Fibroblast of skin of abdomen (primary cell): ENCODE measurements around the gene CCDC88C.
"Not testable (repeated sequence)": the region's sequence is repeated elsewhere in the genome, so short reads cannot be mapped to it uniquely, and the experiment has no call there.

Source experiments
- DNase-seq: peaks from one replicate; pipeline ENCODE4 v3.0.0-alpha.2; 2013

CCDC88C gene

DNA sequence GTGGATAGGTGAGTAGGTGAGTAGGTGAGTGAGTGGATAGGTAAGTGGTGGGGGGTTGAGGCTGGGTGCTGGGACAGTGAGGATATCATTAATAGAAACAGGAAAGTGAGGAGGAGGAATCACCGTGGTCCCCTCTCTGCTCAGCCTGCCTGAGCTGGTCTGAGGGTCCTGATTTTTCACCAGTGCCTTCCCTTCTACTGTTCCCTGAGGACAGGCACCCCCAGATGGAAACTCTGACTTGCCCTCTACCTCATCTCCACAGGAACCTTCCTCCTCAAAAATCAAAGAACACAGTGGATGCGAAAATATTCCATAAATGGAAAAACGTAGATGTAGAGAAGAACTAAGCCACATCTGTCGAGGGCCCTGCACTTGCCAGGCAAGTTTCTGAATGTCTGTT, 175.0 kb downstream of the CCDC88C start:
- DNase-seq, result no peak

DNA sequence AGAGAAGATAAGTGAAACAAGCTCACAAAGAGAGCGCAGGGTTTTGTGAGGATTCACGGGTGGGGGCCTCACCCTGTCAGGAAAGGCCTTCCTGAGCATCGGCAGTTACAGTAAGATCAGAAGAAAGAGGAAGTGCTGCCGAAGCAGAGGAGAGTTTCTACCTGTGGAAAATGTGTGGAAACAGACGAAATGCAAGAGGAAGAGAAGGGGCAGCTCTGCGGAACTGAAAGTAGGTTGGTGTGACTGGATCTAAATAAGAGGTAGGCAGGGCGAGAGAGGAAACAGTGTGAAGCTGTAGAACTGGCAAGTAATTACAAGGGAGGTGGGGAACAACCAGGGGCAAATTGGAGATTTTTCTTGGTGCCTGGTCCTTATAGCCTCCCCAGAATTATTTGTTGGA, 175.8 kb downstream of the CCDC88C start:
- no peak for DNase-seq

DNA sequence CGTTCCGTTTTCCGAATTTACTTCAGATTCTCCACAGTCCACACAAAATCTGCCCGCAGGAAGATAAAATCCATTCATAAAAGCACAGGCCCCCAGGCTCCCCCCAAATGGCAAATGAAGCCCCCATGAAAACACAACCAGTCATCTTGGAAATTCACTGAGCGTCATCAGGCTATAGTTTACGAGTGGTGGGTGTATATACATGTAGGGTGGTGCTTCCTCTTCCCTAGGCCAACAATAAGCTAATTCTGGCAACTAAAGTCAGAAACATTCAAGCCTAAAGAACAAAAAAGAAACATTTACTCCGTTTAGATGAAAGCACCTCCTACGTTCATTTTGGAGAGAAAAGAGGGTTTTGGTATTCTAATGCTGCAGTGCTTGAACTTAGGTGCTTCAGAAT, 179.0 kb downstream of the CCDC88C start:
- DNase-seq, result no peak

DNA sequence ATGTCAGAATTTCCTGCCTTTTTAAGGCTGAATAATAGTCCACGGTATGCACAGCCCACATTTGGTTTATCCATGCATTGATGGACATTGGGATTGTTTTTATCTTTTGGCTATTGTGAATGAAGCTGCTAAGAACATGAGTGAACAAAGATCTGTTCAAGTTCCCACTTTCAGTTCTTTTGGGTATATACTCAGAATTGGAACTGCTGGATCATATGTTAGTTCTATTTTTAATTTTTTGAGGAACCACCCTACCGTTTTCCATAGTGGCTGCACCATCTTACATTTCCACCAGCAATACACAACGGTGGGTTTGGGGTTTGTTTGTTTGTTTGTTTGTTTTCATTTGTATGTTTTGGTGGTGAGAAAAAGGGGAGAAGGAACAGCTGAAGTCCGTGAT, 179.5 kb downstream of the CCDC88C start:
- no peak for DNase-seq

DNA sequence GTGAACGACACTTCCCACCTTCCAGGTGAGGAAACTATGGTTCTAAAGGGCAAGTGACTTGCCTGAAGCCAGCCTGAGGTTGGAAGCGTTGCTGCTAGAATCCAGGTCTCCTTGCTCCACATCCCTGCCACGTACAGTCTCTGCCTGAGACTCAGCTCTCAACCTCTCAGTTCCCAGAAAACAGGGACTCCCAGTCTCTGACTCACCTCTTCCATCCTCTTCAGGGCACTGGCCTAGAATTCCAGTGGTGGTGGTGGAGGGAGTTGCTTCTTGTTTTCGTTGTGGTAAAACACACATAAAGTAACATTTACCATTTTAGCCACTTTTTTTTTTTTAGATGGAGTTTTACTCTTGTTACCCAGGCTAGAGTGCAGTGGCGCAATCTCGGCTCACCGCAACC, 180.4 kb downstream of the CCDC88C start:
- peak; percentile 80 for DNase-seq

DNA sequence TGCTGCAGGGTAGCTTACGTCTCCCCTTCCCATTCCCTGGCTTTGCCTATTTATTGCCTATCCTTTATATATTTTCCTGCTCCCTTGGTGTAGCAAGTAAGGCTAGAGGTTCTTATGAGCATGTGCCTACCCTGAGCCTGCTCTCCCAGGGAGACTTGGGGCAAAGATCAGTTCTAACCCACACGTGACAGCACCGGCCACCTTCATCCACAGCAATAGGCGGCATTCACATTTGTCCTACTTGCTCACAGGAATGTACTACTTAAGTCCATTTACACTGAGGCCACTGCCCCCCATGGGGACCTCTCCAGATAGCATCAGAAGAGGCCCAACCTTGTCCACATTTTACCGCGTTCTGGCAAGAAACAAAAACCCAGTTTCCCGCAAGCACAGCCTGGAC, 181.8 kb downstream of the CCDC88C start:
- no peak for DNase-seq

DNA sequence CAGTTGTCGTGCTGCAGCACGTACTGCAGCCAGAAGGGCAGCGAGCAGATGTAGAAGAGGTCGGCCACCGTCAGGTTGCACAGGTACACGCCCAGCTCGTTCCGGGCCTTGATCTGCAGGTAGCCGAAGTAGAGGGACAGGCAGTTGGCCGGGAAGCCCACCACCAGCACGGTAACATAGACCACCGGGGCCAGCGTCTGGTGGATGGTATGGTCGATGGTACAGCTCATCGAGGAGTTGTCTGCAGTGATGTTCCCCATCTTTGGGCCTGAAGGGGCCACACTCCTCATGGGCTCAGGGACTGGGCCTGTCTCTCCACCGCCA, 182.9 kb downstream of the CCDC88C start:
- no peak for DNase-seq

DNA sequence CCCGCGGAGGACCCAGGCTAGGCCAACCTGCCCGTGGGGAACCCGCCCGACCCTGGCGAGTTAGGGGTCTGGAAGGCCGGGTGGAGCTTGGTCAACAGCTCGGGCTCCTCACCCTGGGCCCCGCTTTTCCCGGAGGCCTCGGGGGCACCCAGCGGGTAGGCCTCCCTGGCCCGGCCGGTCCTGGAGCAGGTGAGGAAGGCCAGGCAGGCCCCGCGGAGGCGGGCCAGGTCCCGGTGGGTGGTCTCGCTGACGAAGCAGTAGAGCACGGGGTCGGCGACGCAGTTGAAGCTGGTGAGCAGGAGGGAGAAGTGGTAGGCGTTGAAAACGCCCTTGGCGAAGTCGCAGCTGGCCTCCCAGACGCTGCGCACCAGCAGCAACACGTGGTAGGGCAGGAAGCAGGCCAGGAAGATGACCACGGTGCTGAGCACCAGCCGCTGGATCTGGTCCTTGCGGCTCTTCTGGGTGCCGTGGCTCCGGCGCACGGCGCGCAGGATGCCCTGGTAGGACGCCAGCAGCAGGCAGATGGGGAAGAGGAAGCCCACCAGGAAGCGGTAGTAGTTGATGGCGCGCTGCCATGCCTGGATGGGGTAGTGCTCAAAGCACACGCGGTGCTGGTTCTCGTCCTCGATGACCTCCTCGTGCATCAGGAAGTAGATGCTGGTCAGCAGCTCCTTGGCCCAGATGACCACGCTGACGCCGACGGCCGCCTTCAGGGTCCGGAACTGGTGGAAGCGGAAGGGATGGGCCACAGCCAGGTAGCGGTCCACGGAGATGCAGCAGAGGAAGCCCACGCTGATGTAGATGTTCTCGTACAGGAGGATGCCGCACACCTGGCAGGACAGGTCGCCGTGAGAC, 183.5 kb downstream of the CCDC88C start:
- DNase-seq, result no peak

DNA sequence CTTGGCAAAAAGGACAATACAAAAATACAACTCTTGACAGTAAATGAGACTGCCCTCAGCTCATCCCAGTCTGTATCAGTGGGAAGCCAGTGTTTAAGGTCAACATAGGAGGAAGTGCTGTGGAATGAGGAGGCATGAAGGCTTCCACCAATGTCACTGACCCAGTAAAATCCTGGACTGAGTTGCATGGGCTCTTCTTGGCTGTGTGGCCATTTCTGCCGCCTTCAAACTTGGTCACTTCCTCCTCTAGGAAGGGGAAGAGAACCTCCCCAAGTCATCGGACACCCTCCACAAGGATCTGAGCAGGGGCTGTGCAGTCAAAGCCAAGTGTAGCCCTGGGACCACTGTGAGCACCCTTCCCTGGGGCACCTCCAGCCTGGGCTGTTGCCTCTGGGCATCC, 185.0 kb downstream of the CCDC88C start:
- DNase-seq, result no peak

DNA sequence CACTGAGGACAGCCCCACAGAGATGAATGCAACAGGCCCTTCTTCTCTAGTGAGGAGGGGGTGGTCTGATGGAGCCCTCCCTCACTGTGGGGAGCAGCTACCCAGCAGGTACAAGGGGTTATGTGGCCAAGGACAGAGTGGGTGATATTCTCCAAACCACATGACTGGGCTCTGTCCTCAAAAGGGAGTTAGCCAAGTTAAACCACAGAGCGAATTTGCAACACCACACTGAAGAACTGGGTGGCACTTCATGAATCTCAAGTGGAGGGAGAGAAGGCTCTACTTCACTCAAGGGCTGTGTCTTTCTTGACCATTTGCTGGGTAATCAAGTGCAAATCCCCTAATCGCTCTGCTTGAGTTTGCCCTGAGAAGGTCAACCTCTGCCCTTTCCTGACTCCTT, 185.6 kb downstream of the CCDC88C start:
- no peak for DNase-seq

DNA sequence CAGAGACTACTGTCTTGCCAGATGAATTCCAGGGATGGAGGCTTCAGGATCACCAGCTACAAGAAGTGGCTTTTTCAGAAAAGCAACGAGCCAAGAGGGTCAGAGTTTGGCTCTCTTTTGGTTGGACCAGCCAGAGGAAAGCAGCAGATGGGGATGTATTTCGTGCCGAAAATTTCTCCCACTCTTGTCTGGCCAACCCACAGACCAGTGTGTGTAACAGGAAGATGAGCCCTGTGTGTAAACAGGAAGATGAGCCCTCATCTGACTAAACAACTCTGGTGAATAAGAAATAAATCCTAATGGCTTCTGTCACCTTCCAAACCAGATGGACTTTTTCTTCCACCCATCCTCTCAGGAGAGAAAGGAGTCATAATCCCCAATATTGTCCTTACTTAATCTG, 186.2 kb downstream of the CCDC88C start:
- no peak for DNase-seq

DNA sequence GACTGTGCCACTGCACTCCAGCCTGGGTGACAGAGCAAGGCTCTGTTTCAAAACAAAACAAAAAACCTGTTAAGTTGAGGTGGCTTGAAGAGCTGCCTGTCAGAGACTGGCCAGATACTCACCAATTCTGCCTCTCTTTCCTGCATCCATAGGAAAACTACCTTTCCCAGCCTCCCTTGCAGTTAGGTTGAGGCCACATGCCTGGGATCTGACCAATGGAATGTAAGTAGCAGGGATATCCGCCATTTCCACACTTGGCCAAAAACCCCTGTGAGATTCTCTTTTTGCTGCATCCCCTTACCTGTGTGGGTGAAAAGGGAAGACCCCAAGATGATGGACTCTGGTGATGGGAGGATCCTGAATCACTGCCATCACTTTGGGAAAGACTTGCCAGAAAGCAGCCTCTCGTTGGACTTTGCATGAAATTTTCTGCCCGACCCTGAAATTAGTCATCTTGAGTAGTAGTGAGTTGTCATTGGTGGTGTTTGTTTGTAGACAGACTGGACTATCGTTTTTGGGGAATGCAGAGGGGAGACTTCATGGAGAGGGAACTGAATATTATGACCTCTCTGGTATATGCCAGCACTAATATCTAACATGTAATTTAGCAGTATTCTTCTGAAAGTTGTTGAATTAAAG, 187.1 kb downstream of the CCDC88C start:
- no peak for DNase-seq

DNA sequence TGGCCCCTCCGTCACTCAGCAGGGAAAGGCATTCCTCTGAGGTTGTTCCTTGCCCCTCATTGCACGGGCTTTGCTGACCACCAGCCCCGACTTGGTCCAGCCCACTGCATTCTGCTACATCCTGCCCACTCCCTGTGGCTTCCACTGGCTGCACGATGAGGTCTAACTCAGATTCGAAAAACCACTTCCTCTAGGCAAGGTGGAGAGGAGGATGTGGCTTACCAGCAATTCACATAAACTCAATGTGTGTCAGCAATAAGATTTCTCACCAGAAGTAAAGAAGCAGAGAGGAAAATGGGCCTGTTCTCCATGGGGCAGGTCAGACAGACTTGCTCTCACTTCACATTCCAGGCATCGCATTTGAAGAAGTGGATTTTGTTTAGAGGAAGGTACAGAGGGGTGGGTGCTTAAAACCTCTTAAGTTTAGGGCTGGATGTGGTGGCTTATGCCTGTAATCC, 187.8 kb downstream of the CCDC88C start:
- DNase-seq, result peak; percentile 64

DNA sequence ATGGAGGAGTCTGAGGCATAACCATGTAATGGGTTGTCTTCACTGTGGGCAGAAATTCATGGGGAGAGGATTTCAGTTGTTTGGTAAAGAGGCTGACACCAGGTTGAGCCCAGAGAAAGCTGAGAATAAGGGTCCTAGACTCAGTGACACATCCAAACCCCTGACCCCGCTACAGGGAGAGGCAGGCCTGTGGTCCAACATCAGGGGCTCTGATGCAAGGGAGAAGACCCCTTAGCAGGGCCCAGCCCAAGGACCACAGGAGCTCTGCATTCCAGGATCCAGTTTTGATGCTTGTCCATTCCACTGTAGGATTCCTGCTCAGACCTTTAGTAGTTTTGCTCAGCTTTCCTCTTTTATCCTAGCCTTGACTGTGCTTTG, 188.6 kb downstream of the CCDC88C start:
- no peak for DNase-seq

DNA sequence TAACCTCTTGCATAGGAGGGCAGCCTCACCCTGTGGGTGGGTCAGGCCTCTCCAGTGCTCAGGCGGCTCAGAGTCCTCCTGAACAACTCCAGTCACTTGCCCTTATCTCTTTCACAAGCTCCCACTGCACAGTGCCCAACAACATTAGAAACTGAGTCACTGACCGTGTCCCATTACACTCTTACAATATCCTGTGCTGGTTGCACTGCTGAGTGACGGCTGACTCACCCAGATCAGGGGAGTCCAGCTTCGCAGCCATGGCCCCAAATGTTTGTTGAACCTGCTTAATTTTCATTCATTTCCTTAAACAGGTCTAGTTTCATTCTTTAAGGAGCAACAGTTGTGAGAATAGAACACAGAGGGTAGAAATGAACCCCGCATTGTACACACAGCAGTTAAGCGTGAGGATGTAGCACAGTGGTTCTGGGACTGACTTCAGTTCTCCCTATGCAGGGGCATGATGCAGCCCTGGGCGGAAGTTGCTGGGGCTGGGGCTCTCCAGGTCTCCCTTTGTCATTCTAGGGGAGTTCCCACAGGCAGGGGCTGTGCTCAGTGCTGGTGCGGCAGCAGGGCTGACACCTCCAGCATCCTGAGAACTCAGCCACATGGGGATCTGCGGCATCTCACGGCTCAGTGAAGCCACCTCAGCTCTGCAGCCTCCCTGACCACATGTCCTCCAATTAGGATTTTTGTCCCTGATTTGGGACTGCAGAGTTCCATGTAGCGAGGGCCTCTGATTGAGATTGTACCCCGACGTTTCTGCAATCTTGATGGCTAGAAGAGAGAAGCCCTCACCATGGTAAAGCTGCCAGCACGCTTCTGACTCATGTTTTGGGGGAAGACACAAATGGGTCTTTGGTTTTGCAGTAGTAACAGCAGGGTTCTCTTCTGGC, 189.3 kb downstream of the CCDC88C start:
- DNase-seq, result peak; percentile 51

DNA sequence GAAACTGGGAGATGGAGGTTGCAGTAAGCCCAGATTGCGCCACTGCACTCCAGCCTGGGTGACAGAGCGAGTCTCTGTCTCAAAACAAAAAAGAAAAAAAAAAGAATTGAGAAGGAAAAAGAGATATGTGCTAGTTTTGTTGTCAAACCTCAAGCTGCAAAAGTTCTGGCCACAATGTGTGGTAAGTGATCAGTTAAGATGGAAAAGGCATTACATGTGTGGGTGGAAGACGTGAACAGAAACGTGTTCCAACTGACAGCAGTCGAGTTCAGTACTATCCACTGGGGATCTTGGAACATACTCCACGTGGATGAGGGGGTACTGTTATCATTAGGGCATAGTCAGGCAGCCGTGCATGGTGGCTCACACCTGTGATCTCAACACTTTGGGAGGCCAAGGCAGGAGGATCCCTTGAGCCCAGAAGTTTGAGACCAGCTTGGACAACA, 190.4 kb downstream of the CCDC88C start:
- DNase-seq, result no peak

DNA sequence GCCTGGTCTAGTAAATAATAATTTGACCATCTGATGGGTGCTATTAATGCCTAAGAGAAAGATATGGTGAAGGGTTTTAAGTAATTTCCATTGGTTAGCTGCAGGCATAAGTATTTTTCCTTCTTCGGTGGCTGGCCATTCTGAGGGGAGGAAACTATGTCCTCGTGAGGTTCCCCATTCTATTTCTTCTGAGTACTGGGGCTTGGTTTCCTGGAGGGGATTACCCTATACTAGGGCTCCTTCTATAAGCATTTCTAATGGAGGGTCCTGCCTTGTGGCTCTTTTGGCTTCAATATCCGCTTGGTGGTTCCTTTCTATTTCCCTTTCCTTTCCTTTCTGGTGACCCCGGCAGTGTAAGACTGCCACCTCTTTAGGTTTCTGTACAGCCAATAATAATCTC, 191.3 kb downstream of the CCDC88C start:
- DNase-seq, result not testable (repeated sequence)

DNA sequence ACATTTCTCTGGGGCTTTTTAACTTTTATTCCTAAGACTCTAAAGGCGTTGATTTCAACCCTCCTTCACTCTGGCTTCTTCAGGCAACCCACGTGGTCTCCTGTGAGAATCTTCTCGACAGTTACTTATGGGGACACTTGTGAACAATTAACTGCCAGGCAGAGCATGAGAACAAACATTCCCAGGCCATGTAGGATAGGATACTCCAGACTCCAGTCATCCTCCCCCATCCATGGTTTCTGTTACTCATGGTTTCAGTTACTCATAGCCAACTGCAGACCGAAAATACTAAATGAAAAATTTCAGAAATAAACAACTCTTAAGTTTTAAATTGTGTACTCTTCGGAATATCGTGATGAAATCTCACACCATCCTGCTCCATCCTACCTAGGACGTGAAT, 192.6 kb downstream of the CCDC88C start:
- no peak for DNase-seq

DNA sequence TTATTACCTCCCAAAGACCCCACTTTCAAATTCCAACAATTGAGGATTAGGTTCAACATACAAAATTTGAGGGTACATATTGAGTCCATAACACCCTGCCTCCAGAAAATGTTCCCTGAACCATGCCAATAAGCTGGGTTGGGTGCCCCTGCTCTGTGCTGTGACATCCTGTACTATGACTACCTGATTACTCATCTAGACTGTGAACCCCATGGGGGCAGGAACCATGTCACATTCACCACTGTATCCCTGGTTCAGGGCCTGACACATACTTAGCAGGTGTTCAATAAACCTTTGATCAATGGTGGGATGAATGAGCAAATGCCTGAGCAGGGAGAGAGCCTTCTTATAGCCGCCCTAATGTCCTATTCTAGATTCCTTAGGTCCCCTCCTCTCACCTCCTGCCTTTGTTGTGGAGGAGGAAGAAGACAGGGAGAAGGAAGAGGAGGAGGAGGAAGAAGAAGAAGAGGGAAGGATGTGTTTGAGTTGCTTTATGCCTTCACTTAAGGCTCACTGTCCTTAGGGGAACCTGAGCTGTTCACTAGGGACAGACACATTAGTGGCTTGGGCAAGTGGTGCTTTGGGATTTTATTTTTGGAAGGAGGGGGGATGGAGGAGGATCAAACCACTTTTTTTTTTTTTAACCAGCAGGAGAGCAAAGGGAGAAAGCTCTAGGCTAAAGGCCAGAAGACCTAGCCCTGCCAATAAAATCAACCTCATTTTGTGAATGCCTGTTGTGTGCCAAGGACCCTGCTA, 194.4 kb downstream of the CCDC88C start:
- DNase-seq, result no peak
